NCI-H526 (cell line): ENCODE results near the gene HDDC2.

Source experiments
- DNase-seq, 2 experiments: peaks; one replicate each; lab custom pipeline; 2025; lab: John Stamatoyannopoulos, UW

The HDDC2 gene

GRCh38 chr6:125233202-125233601, 68.6 kb downstream of the HDDC2 start:
- DNase-seq: no peak

- no peak for DNase-seq
Observed at GRCh38 chr6:125232466-125232865, 69.3 kb downstream of the HDDC2 start.

GRCh38 chr6:125231574-125232343, 70.0 kb downstream of the HDDC2 start:
- no peak for DNase-seq

- DNase-seq: no peak
Observed at GRCh38 chr6:125231133-125231532, 70.6 kb downstream of the HDDC2 start.

GRCh38 chr6:125230674-125231073, 71.1 kb downstream of the HDDC2 start:
- DNase-seq: no peak

- no peak for DNase-seq
Observed at GRCh38 chr6:125228981-125229479, 72.7 kb downstream of the HDDC2 start.

GRCh38 chr6:125227244-125227643, 74.5 kb downstream of the HDDC2 start:
- DNase-seq: no peak
